Suprapubic skin (tissue), 4 donors: ENCODE data around the gene PPM1A. TPM values are rescaled to one million over a fixed set of nuclear protein-coding genes. Genes with fewer than 3 reads are reported as not detected.

ENCODE experiments used
- DNase-seq, 2 donors: peaks; one replicate each; pipeline ENCODE4 v3.0.0-alpha.2; 2019; ENCODE audit warnings: low spot score in 2 of 2
- H3K27ac ChIP-seq: fragments of 200-600 bp; sonication (generic); one replicate; pipeline ENCODE4 v1.5.1; 2019
- H3K27me3 ChIP-seq: fragments of 200-600 bp; sonication (generic); one replicate; pipeline ENCODE4 v1.5.1; 2019
- H3K36me3 ChIP-seq: fragments of 200-600 bp; sonication (generic); one replicate; pipeline ENCODE4 v1.5.1; 2019
- H3K4me1 ChIP-seq: fragments of 200-600 bp; sonication (generic); one replicate; pipeline ENCODE4 v1.5.1; 2019
- H3K4me3 ChIP-seq: fragments of 200-600 bp; sonication (generic); one replicate; pipeline ENCODE4 v1.5.1; 2019; ENCODE audit warnings: mild to moderate bottlenecking
- H3K9me3 ChIP-seq: fragments of 200-600 bp; sonication (generic); one replicate; pipeline ENCODE4 v1.5.1; 2019
- CTCF ChIP-seq, 2 donors: fragments of 200-600 bp in 1 of 2; fragments of 450-650 bp in 1 of 2; sonication (generic) in 1 of 2; IDR thresholded peaks; one replicate each; pipeline ENCODE4 v1.5.1; 2016 to 2019; ENCODE audit warnings: antibody characterized with exemption in 2 of 2, mild to moderate bottlenecking in 1 of 2, moderate library complexity in 1 of 2
- EP300 ChIP-seq: sonication (generic); formaldehyde crosslinking; IDR thresholded peaks from one replicate; pipeline ENCODE4 v1.6.1; 2017; ENCODE audit warnings: antibody characterized with exemption
- POLR2A ChIP-seq, 2 donors: fragments of 450-650 bp; IDR thresholded peaks; one replicate each; pipeline ENCODE4 v1.6.1; 2017; ENCODE audit warnings: antibody characterized with exemption in 2 of 2, mild to moderate bottlenecking in 2 of 2, moderate library complexity in 2 of 2
- POLR2AphosphoS5 ChIP-seq, 3 donors: sonication (generic); formaldehyde crosslinking; IDR thresholded peaks; one replicate each; pipeline ENCODE4 v1.6.1; 2017; ENCODE audit warnings: antibody characterized with exemption in 3 of 3
- WGBS: methylation state at CpG from one replicate; pipeline ENCODE4 v1.1.5; 2018; 5-methylcytosine and 5-hydroxymethylcytosine counted together
- total RNA-seq, 4 donors: library from RNA; depleted of rRNA; stranded (reverse); fragments of >200 nt; gene quantifications; one replicate each; pipeline ENCODE4 v1.1.0, GENCODE V29; 2016

The PPM1A gene
- total RNA-seq, 4 donors from 2014 or later, result 29.7 to 58.4 (median 43.5) TPM

DNA sequence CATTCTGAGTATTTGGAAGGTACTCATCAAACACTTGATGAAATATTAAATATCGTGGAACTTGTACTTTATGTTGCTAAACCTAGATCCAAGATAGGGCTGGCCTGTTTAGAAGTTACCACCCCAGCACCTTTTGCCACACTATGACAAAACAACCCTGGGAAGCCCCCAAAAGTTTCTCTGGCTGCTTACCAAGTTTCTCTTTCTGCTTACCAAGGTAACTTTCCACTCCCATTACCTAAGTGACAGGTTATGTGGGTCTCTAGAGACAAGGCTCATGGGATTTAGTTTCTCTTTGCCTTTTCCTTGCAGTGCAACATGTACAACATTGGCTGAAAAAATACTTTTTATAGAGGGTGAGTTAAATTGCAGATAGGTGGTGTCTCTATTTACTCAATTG, 28.9 kb upstream of the PPM1A start:
- Histone ChIP-seq H3K27ac (no peak overlapping the region), H3K9me3 (no peaks in the 10 kb centered on the region), H3K27me3 (no peaks in the 10 kb centered on the region), H3K4me1 (no peaks in the 10 kb centered on the region), H3K36me3 (no peaks in the 10 kb centered on the region), H3K4me3 (no peak overlapping the region)
- DNase-seq, result no peak
- TF ChIP-seq CTCF (IDR thresholded peaks at IDR 0.05) (no peak), EP300 (no peak), POLR2A (IDR thresholded peaks at IDR 0.05) (no peak), POLR2AphosphoS5 (IDR thresholded peaks at IDR 0.05) (no peak)
- 77% methylated on average over 1 of the region's 1 CpG for WGBS

- Histone ChIP-seq H3K36me3 (no peaks in the 10 kb centered on the region), H3K27ac (no peak overlapping the region), H3K9me3 (no peaks in the 10 kb centered on the region), H3K4me1 (no peaks in the 10 kb centered on the region), H3K27me3 (no peaks in the 10 kb centered on the region), H3K4me3 (no peak overlapping the region)
- WGBS, result 91% methylated on average over 10 of the region's 10 CpGs
- TF ChIP-seq EP300 (no peak), POLR2A (IDR thresholded peaks at IDR 0.05) (no peak)
- no peak for DNase-seq
These were observed 28.1 kb upstream of the PPM1A start for GRCh38 chr14:60220917-60221316.

DNA sequence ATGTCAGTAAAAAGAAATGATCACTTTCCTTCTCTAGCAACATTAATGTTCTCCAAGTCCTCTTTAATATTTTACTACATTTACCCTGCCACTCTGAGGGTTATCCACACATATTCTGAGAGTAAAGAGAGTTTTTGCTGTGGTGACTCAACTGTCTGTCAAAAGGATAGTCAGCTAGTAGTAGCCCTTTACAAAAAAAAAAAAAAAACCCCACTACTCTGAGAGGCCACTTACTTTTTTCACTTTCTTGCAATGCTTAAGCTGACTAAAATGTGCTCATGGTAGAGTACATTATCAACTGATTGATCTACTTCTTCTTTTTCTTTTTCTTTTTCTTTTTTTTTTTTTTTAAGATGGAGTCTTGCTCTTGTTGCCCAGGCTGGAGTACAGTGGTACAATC, 27.6 kb upstream of the PPM1A start:
- Histone ChIP-seq H3K27me3 (no peaks in the 10 kb centered on the region), H3K4me1 (no peaks in the 10 kb centered on the region), H3K36me3 (no peaks in the 10 kb centered on the region), H3K27ac (no peak overlapping the region), H3K9me3 (no peaks in the 10 kb centered on the region), H3K4me3 (no peak overlapping the region)
- TF ChIP-seq POLR2AphosphoS5 (IDR thresholded peaks at IDR 0.05) (no peak), CTCF (IDR thresholded peaks at IDR 0.05) (no peak), POLR2A (IDR thresholded peaks at IDR 0.05) (no peak), EP300 (no peak)
- DNase-seq, result no peak

DNA sequence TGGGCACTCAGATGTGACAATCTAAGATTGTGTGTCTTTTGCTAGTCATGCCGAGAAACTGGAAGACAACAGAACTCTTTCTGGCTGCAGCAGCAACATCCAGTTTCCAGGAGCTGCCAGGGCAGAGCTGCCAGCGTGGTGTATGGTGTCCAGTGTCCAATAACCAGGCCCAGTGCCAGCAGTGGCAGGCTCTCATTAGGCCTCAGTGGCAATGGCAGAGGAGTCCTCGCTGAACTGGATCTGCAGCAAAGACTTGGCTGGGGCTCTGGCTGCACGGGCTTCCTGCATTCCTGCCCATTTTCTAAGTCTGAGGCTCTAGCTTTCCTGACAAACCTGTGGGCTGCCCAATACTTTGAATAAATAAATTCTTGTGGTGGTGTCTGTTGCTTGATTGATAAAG, 26.2 kb upstream of the PPM1A start:
- WGBS, result 37% methylated on average over 3 of the region's 4 CpGs
- Histone ChIP-seq H3K36me3 (no peaks in the 10 kb centered on the region), H3K27ac (no peak overlapping the region), H3K4me3 (no peak overlapping the region), H3K9me3 (no peaks in the 10 kb centered on the region), H3K4me1 (no peaks in the 10 kb centered on the region), H3K27me3 (no peaks in the 10 kb centered on the region)
- no peak for TF ChIP-seq CTCF (IDR thresholded peaks at IDR 0.05)
- TF ChIP-seq EP300, result no peak
- TF ChIP-seq POLR2AphosphoS5 (IDR thresholded peaks at IDR 0.05), result no peak
- no peak for TF ChIP-seq POLR2A (IDR thresholded peaks at IDR 0.05)
- no peak for DNase-seq

DNA sequence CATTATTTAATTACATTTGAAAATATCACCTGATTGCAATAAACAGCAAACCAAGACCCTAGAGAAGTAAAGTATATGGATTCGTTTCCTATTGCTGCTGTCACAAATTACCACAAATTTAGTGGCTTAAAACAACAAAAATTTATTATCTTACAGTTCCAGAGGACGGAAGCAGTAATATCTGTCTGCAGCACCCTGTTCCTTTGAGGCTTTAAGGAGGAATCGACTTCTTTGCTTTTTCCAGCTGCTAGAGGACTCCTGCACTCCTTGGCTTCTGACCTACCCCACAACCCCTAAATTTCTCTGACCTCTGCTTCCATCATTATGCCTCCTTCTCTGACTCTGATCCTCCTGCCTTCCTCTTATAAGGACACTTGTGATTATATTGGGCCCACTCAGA, 23.8 kb upstream of the PPM1A start:
- no peak for TF ChIP-seq EP300
- no peak for TF ChIP-seq POLR2AphosphoS5 (IDR thresholded peaks at IDR 0.05)
- TF ChIP-seq CTCF (IDR thresholded peaks at IDR 0.05), result no peak
- no peak for TF ChIP-seq POLR2A (IDR thresholded peaks at IDR 0.05)
- DNase-seq, result no peak
- no peaks in the 10 kb centered on the region for H3K9me3 ChIP-seq
- 82% methylated on average over 3 of the region's 3 CpGs for WGBS
- no peaks in the 10 kb centered on the region for H3K27me3 ChIP-seq
- no peak overlapping the region for H3K27ac ChIP-seq
- H3K4me1 ChIP-seq, result no peaks in the 10 kb centered on the region
- no peak overlapping the region for H3K4me3 ChIP-seq
- H3K36me3 ChIP-seq, result no peaks in the 10 kb centered on the region

DNA sequence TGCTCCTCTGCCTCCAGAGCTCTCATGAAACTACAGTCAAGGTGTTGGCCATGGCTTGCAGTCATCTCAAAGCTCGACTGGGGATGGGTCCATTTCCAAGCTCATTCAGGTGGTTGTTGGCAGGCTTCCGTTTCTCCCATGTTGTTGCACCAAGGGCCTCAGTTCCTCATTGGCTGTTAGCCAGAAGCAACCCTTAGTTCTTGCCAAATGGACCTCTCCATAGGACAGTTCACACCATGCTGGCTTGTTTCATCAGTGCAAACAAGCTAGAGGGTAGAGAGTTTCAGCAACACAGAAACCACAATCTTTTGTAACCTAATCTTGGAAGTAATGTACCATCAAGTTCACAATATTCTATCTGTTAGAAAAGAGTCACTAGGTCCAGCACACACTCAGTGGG, 22.7 kb upstream of the PPM1A start:
- no peak overlapping the region for H3K27ac ChIP-seq
- no peaks in the 10 kb centered on the region for H3K36me3 ChIP-seq
- no peaks in the 10 kb centered on the region for H3K4me1 ChIP-seq
- no peaks in the 10 kb centered on the region for H3K9me3 ChIP-seq
- H3K27me3 ChIP-seq, result no peaks in the 10 kb centered on the region
- no peak overlapping the region for H3K4me3 ChIP-seq
- no peak for TF ChIP-seq POLR2AphosphoS5 (IDR thresholded peaks at IDR 0.05)
- TF ChIP-seq EP300, result no peak
- TF ChIP-seq CTCF (IDR thresholded peaks at IDR 0.05), result no peak
- TF ChIP-seq POLR2A (IDR thresholded peaks at IDR 0.05), result no peak
- DNase-seq, result no peak
- WGBS, result 50% methylated on average over 2 of the region's 2 CpGs
